Measurements from ENCODE around the gene NUAK1. TPM values are rescaled to one million over a fixed set of nuclear protein-coding genes. Genes with fewer than 3 reads are reported as not detected.

Gene NUAK1
- total and polyA plus RNA-seq, 2 donors from 2014 or later: 2.9 to 28.8 TPM

- Histone ChIP-seq H3K4me3 (ENCODE audit: low read length in 3 of 3) (no peak overlapping the region), H3K9ac (ENCODE audit: low read length in 3 of 3) (peak overlapping the region in 1 of 3 donors; percentile 13), H3K36me3 (ENCODE audit: control insufficient read depth in 2 of 3, insufficient read depth in 3 of 3, low read length in 3 of 3) (no peaks in the 10 kb centered on the region), H3K9me3 (ENCODE audit: control insufficient read depth in 2 of 3, insufficient read depth in 1 of 3, low read length in 3 of 3) (no peaks in the 10 kb centered on the region), H3K4me1 (ENCODE audit: control insufficient read depth in 2 of 3, insufficient read depth in 2 of 3, low read depth in 1 of 3, low read length in 3 of 3) (peaks cover 0 to 21% (median 6%) of the 10 kb centered on the region in 3 donors), H3K27me3 (ENCODE audit: control insufficient read depth, insufficient read depth, low read length) (no peaks in the 10 kb centered on the region), H3K27ac (ENCODE audit: low read depth in 2 of 2, low read length in 2 of 2) (peak overlapping the region; percentile 2 to 45)
- intact Hi-C loops (cut with DNase I): no loop called here
- FAIRE-seq (no peak), DNase-seq (no peak)
- TF ChIP-seq CTCF (IDR thresholded peaks at IDR 0.05; ENCODE audit: borderline replicate concordance, extremely low read depth, insufficient read depth): no peak
These were observed 41.7 kb downstream of the NUAK1 start for GRCh38 chr12:106097011-106097410.

- no peaks in the 10 kb centered on the region for H3K9me3 ChIP-seq (ENCODE audit: control insufficient read depth in 2 of 3, insufficient read depth in 1 of 3, low read length in 3 of 3)
- H3K9ac ChIP-seq (ENCODE audit: low read length in 3 of 3): peak overlapping the region in 1 of 3 donors; percentile 13
- H3K27ac ChIP-seq (ENCODE audit: low read depth in 2 of 2, low read length in 2 of 2): peak overlapping the region; percentile 2 to 45
- TF ChIP-seq CTCF (IDR thresholded peaks at IDR 0.05; ENCODE audit: borderline replicate concordance, extremely low read depth, insufficient read depth): no peak
- FAIRE-seq (no peak), DNase-seq (peak in 3 of 5 donors; percentile 66 to 90 (median 83))
- no peak overlapping the region for H3K4me3 ChIP-seq (ENCODE audit: low read length in 3 of 3)
- intact Hi-C loops (cut with DNase I): no loop called here
- H3K4me1 ChIP-seq (ENCODE audit: control insufficient read depth in 2 of 3, insufficient read depth in 2 of 3, low read depth in 1 of 3, low read length in 3 of 3): peaks cover 0 to 21% (median 8%) of the 10 kb centered on the region in 3 donors
- H3K27me3 ChIP-seq (ENCODE audit: control insufficient read depth, insufficient read depth, low read length): no peaks in the 10 kb centered on the region
- no peaks in the 10 kb centered on the region for H3K36me3 ChIP-seq (ENCODE audit: control insufficient read depth in 2 of 3, insufficient read depth in 3 of 3, low read length in 3 of 3)
These were observed 42.4 kb downstream of the NUAK1 start for GRCh38 chr12:106096376-106096775.

GRCh38 chr12:106094304-106094703, 44.5 kb downstream of the NUAK1 start:
- no peak for DNase-seq
- no peak for TF ChIP-seq CTCF (IDR thresholded peaks at IDR 0.05; ENCODE audit: borderline replicate concordance, extremely low read depth, insufficient read depth)
- Histone ChIP-seq H3K9me3 (ENCODE audit: control insufficient read depth in 2 of 3, insufficient read depth in 1 of 3, low read length in 3 of 3) (no peaks in the 10 kb centered on the region), H3K27me3 (ENCODE audit: control insufficient read depth, insufficient read depth, low read length) (no peaks in the 10 kb centered on the region), H3K36me3 (ENCODE audit: control insufficient read depth in 2 of 3, insufficient read depth in 3 of 3, low read length in 3 of 3) (no peaks in the 10 kb centered on the region), H3K9ac (ENCODE audit: low read length in 3 of 3) (no peak overlapping the region), H3K27ac (ENCODE audit: low read depth in 2 of 2, low read length in 2 of 2) (no peak overlapping the region), H3K4me1 (ENCODE audit: control insufficient read depth in 2 of 3, insufficient read depth in 2 of 3, low read depth in 1 of 3, low read length in 3 of 3) (peaks cover 0 to 29% (median 19%) of the 10 kb centered on the region in 3 donors), H3K4me3 (ENCODE audit: low read length in 3 of 3) (no peak overlapping the region)
- FAIRE-seq: no peak
- intact Hi-C loops (cut with DNase I): no loop called here

GRCh38 chr12:106093246-106093645, 45.5 kb downstream of the NUAK1 start:
- H3K36me3 ChIP-seq (ENCODE audit: control insufficient read depth in 2 of 3, insufficient read depth in 3 of 3, low read length in 3 of 3): no peaks in the 10 kb centered on the region
- DNase-seq: no peak
- no peak overlapping the region for H3K9ac ChIP-seq (ENCODE audit: low read length in 3 of 3)
- intact Hi-C loops (cut with DNase I): no loop called here
- peaks cover 0 to 29% (median 19%) of the 10 kb centered on the region in 3 donors for H3K4me1 ChIP-seq (ENCODE audit: control insufficient read depth in 2 of 3, insufficient read depth in 2 of 3, low read depth in 1 of 3, low read length in 3 of 3)
- H3K4me3 ChIP-seq (ENCODE audit: low read length in 3 of 3): no peak overlapping the region
- no peaks in the 10 kb centered on the region for H3K27me3 ChIP-seq (ENCODE audit: control insufficient read depth, insufficient read depth, low read length)
- no peaks in the 10 kb centered on the region for H3K9me3 ChIP-seq (ENCODE audit: control insufficient read depth in 2 of 3, insufficient read depth in 1 of 3, low read length in 3 of 3)
- no peak overlapping the region for H3K27ac ChIP-seq (ENCODE audit: low read depth in 2 of 2, low read length in 2 of 2)
- no peak for TF ChIP-seq CTCF (IDR thresholded peaks at IDR 0.05; ENCODE audit: borderline replicate concordance, extremely low read depth, insufficient read depth)
- no peak for FAIRE-seq
